ENCODE results near the gene CCL11. TPM values are rescaled to one million over a fixed set of nuclear protein-coding genes. Genes with fewer than 3 reads are reported as not detected.

CCL11 gene
- total and polyA plus RNA-seq, 2 of the 13 experiments (the other 11 are each of a cell fraction or from before 2014, with no cell fraction given) = not detected

DNA sequence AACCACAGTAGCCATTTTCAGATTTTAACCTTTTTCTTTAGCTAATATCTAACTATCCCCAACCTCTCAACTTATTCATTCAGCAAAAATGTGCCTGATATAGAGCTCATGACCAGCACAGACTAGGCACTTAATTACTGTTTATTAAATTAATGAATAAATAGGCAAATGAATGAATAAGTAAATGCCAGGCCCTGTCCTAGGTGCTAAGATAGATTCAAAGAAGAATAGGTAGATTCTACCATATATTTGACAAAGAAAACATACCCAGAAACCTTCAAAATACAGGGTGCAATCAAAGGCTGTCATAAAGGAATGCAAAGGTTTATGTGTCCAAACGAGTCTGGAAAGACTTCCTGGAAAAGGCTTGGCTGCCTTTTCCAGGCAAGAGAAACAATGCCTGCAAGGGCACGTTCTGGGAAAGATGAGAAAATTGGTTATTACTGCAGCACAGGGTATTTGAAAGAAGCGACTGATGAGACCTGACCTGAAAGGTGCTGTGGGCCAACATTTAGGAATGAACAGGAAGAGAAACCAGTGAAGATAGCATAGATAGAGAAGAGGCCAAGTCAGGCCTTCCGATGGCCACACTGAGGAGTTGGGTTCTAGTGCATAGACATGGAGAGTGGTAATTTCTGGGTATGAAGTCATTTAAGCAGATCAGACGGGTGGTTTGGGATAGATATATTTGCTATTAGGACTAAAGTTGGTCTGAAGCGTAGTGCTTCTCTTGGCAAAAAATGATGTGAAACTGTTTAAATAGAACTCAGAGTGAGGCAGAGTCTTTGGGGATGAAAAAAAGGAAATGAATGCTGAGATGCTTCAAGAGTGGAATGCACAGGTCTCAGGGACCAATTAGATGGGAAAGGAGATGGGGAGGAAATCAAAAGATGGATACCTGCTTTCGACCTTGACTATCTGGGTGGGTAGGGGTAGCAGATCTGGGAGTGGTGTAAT, 41.9 kb upstream of the CCL11 start:
- ChIA-PET POLR2A (no interaction called here), CTCF (ENCODE audit: low intra/inter-chr PET ratio, low total read pairs) (no interaction called here)
- intact Hi-C loops (cut with micrococcal nuclease; ENCODE audit: unreplicated experiment) = no loop called here
- DNase-seq (ENCODE audit: low spot score) (no peak), FAIRE-seq (no peak), ATAC-seq (no peak)
- Histone ChIP-seq H2AFZ (ENCODE audit: low read length) (no peak overlapping the region), H4K20me1 (ENCODE audit: insufficient read depth, low read length) (no peaks in the 10 kb centered on the region), H3K9ac (ENCODE audit: insufficient read depth, low read depth, low read length) (no peak overlapping the region), H3K79me2 (ENCODE audit: insufficient read depth, low read length) (no peaks in the 10 kb centered on the region), H3K4me2 (ENCODE audit: low read depth, low read length) (no peak overlapping the region), H3K27ac (ENCODE audit: extremely low read length, insufficient read depth, low read length) (no peak overlapping the region), H3K27me3 (ENCODE audit: control insufficient read depth in 1 of 2, insufficient read depth in 2 of 2, low read length in 2 of 2) (no peaks in the 10 kb centered on the region; a peak in 2 of 5 replicates), H3K4me1 (ENCODE audit: insufficient read depth, low read length) (no peaks in the 10 kb centered on the region), H3K9me3 (ENCODE audit: low read length) (no peaks in the 10 kb centered on the region), H3K4me3 (replicated peaks in 1 of 3; ENCODE audit: insufficient read depth in 1 of 3, low read depth in 2 of 3, low read length in 3 of 3) (no peak overlapping the region), H3K36me3 (replicated peaks in 1 of 2; ENCODE audit: control insufficient read depth in 1 of 2, insufficient read depth in 2 of 2, low read length in 2 of 2) (no peaks in the 10 kb centered on the region)
- no TSS peak for BruUV-seq (replicated peaks)
- TF ChIP-seq, protein P1, sequence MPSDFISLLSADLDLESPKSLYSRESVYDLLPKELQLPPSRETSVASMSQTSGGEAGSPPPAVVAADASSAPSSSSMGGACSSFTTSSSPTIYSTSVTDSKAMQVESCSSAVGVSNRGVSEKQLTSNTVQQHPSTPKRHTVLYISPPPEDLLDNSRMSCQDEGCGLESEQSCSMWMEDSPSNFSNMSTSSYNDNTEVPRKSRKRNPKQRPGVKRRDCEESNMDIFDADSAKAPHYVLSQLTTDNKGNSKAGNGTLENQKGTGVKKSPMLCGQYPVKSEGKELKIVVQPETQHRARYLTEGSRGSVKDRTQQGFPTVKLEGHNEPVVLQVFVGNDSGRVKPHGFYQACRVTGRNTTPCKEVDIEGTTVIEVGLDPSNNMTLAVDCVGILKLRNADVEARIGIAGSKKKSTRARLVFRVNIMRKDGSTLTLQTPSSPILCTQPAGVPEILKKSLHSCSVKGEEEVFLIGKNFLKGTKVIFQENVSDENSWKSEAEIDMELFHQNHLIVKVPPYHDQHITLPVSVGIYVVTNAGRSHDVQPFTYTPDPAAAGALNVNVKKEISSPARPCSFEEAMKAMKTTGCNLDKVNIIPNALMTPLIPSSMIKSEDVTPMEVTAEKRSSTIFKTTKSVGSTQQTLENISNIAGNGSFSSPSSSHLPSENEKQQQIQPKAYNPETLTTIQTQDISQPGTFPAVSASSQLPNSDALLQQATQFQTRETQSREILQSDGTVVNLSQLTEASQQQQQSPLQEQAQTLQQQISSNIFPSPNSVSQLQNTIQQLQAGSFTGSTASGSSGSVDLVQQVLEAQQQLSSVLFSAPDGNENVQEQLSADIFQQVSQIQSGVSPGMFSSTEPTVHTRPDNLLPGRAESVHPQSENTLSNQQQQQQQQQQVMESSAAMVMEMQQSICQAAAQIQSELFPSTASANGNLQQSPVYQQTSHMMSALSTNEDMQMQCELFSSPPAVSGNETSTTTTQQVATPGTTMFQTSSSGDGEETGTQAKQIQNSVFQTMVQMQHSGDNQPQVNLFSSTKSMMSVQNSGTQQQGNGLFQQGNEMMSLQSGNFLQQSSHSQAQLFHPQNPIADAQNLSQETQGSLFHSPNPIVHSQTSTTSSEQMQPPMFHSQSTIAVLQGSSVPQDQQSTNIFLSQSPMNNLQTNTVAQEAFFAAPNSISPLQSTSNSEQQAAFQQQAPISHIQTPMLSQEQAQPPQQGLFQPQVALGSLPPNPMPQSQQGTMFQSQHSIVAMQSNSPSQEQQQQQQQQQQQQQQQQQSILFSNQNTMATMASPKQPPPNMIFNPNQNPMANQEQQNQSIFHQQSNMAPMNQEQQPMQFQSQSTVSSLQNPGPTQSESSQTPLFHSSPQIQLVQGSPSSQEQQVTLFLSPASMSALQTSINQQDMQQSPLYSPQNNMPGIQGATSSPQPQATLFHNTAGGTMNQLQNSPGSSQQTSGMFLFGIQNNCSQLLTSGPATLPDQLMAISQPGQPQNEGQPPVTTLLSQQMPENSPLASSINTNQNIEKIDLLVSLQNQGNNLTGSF (CRISPR knock-in tag; IDR thresholded peaks at IDR 0.05) = no peak
- TF ChIP-seq, protein P2, sequence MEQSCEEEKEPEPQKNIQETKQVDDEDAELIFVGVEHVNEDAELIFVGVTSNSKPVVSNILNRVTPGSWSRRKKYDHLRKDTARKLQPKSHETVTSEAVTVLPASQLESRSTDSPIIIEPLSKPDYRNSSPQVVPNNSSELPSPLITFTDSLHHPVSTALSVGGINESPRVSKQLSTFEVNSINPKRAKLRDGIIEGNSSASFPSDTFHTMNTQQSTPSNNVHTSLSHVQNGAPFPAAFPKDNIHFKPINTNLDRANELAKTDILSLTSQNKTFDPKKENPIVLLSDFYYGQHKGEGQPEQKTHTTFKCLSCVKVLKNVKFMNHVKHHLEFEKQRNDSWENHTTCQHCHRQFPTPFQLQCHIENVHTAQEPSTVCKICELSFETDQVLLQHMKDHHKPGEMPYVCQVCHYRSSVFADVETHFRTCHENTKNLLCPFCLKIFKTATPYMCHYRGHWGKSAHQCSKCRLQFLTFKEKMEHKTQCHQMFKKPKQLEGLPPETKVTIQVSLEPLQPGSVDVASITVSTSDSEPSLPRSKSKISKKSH (CRISPR knock-in tag; IDR thresholded peaks at IDR 0.05; ENCODE audit: borderline replicate concordance) = no peak
- TF ChIP-seq ZNF570 (CRISPR knock-in tag; IDR thresholded peaks at IDR 0.05; ENCODE audit: borderline replicate concordance) (no peak), CCAR2 (optimal IDR thresholded peaks at IDR 0.05; ENCODE audit: low read depth, low read length) (no peak), ZNF614 (CRISPR knock-in tag; IDR thresholded peaks at IDR 0.05; ENCODE audit: borderline replicate concordance) (no peak), TSC22D2 (CRISPR knock-in tag; IDR thresholded peaks at IDR 0.05; ENCODE audit: borderline replicate concordance) (no peak), MXI1 (IDR thresholded peaks at IDR 0.05; ENCODE audit: borderline replicate concordance, low read depth, low read length) (no peak), NCOA5 (CRISPR knock-in tag; IDR thresholded peaks at IDR 0.05) (no peak), MTF1 (CRISPR knock-in tag; IDR thresholded peaks at IDR 0.05) (no peak), SKI (IDR thresholded peaks at IDR 0.05; ENCODE audit: partially characterized antibody) (no peak), ZMYM3 (CRISPR knock-in tag; IDR thresholded peaks at IDR 0.05) (no peak), SYNCRIP (IDR thresholded peaks at IDR 0.05; ENCODE audit: insufficient read depth, low read depth, low read length) (no peak), ZNF224 (CRISPR knock-in tag; IDR thresholded peaks at IDR 0.05) (no peak)
- TF ChIP-seq, protein P3, sequence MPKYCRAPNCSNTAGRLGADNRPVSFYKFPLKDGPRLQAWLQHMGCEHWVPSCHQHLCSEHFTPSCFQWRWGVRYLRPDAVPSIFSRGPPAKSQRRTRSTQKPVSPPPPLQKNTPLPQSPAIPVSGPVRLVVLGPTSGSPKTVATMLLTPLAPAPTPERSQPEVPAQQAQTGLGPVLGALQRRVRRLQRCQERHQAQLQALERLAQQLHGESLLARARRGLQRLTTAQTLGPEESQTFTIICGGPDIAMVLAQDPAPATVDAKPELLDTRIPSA (CRISPR knock-in tag; IDR thresholded peaks at IDR 0.05; ENCODE audit: borderline replicate concordance) = no peak
- TF ChIP-seq, protein P4, sequence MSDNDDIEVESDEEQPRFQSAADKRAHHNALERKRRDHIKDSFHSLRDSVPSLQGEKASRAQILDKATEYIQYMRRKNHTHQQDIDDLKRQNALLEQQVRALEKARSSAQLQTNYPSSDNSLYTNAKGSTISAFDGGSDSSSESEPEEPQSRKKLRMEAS (IDR thresholded peaks at IDR 0.05) = no peak
- WGBS (ENCODE audit: low lambda C conversion rate) = 14% methylated on average over 7 of the region's 7 CpGs
- in situ Hi-C loops (cut with HindIII; ENCODE audit: extremely low pct_ligation_motif_present, low pct_unique_long_range_greater_than_20kb) = no loop called here
